Activated T-helper 17 cell treated with anti-CD3 and anti-CD28 coated beads, Interleukin-2, amount 50 U/mL, for 72 hours (primary cell): ENCODE measurements around the gene CLASRP. TPM values are rescaled to one million over a fixed set of nuclear protein-coding genes. Genes with fewer than 3 reads are reported as not detected.
"Not testable (repeated sequence)": the region's sequence is repeated elsewhere in the genome, so short reads cannot be mapped to it uniquely, and the experiment has no call there.

ENCODE experiments used
- ATAC-seq: fragments of 150-1000 bp; cut with Tn5 transposase; replicated peaks from 2 replicates; pipeline ENCODE4 v1.10.0; 2021; ENCODE audit warnings: mild to moderate bottlenecking, moderate library complexity
- H3K27ac Mint-ChIP-seq: one replicate; pipeline ENCODE4 v1.8.0; 2022; ENCODE audit warnings: mixed read lengths
- H3K27me3 Mint-ChIP-seq: one replicate; pipeline ENCODE4 v1.8.0; 2022; ENCODE audit warnings: mixed read lengths
- H3K36me3 Mint-ChIP-seq: one replicate; pipeline ENCODE4 v1.8.0; 2022; ENCODE audit warnings: low read depth, mild to moderate bottlenecking, mixed read lengths
- H3K4me1 Mint-ChIP-seq: one replicate; pipeline ENCODE4 v1.8.0; 2022; ENCODE audit warnings: mixed read lengths
- H3K4me3 Mint-ChIP-seq: one replicate; pipeline ENCODE4 v1.8.0; 2022; ENCODE audit warnings: mild to moderate bottlenecking, mixed read lengths
- H3K9me3 Mint-ChIP-seq: one replicate; pipeline ENCODE4 v1.8.0; 2022; ENCODE audit warnings: mixed read lengths
- total RNA-seq, 2 donors: library from RNA; stranded (reverse); gene quantifications; one replicate each; pipeline ENCODE4 v1.2.3, GENCODE V29; 2022

CLASRP gene
- total RNA-seq, 2 donors from 2014 or later: 87.5 TPM

DNA sequence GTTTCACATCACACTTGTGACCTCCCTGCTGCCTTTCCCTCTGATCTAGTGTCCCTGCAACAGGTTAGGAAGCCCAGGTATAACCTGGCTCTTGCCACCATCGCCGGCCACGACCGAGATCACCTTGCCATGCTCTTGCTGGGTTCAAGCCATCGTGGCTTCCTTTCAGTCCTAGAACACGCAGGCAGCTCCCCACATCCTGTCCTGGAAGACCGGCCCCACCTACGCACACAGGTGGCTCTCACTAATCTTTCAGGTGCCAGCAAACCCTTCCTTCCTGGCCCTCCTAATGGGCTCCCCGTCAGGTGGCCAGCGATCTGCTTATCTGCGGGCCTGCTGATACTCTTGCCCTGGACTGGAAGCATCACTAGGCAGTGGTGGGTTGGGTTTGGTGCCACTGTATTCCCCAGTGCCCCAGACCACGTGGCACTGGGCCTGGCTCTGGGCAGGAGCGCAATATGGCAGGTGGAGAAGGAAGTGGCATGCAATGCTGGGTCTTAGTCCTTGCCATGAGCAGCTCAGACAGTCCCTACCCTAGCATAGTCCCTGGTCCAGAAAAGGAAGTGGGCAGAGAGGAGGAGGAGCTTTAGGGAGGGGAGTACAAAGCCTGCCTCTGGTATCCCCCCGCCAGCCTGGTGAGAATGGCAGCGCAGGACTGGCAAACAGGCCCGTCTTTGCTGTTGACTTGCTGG, 66.0 kb downstream of the CLASRP start:
- peaks cover 23% of the 10 kb centered on the region for H3K4me1 Mint-ChIP-seq
- H3K9me3 Mint-ChIP-seq: no peaks in the 10 kb centered on the region
- no peaks in the 10 kb centered on the region for H3K27me3 Mint-ChIP-seq
- peak overlapping the region; percentile 65 for H3K4me3 Mint-ChIP-seq
- H3K36me3 Mint-ChIP-seq: no peaks in the 10 kb centered on the region
- peak; percentile 46 for ATAC-seq
- H3K27ac Mint-ChIP-seq: peak overlapping the region; percentile 81

DNA sequence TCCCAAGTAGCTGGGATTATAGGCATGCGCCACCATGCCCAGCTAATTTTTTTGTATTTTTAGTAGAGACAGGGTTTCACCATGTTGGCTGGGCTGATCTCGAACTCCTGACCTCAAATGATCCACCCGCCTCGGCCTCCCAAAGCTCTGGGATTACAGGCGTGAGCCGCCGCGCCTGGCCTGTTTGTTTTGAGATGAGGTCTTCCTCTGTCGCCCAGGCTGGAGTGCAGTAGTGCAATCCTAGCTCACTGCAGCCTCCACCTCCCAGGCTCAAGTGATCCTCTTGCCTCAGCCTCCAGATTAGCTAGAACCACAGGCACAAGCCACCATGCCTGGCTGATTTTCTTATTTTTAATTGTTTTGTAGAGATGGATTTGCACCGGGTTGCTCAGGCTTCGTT, 67.5 kb downstream of the CLASRP start:
- not testable (repeated sequence) for H3K4me3 Mint-ChIP-seq, H3K27ac Mint-ChIP-seq, ATAC-seq, H3K27me3 Mint-ChIP-seq, H3K36me3 Mint-ChIP-seq, H3K9me3 Mint-ChIP-seq
- peaks cover 24% of the 10 kb centered on the region for H3K4me1 Mint-ChIP-seq

DNA sequence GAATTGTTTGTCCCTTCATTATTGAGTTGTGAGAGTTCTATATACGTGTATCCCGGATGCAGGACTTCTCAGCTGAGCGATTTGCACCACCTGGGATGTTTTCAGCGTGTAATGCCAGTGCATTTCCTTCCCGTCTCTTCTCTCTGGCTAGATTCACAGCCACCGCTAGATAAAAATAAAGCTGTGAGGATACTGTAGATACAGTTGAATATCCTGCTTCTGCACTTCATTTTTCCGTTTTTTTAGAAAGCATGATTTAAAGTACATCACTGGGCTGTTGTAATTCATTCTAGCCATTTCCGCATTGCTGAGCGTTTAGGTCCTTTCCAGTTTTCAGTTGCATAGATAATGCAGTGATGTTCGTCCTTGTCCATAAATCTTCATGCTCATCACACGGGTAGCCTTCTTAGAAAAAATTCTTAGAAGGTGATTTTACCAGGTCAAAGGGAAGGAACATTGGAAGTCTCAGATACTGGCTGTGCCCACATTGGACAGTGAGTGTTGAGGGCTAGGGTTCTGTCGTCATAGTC, 68.8 kb downstream of the CLASRP start:
- Mint-ChIP-seq H3K27ac (no peak overlapping the region), H3K9me3 (no peaks in the 10 kb centered on the region), H3K4me1 (peaks cover 27% of the 10 kb centered on the region), H3K36me3 (no peaks in the 10 kb centered on the region), H3K4me3 (no peak overlapping the region), H3K27me3 (no peaks in the 10 kb centered on the region)
- ATAC-seq: no peak

DNA sequence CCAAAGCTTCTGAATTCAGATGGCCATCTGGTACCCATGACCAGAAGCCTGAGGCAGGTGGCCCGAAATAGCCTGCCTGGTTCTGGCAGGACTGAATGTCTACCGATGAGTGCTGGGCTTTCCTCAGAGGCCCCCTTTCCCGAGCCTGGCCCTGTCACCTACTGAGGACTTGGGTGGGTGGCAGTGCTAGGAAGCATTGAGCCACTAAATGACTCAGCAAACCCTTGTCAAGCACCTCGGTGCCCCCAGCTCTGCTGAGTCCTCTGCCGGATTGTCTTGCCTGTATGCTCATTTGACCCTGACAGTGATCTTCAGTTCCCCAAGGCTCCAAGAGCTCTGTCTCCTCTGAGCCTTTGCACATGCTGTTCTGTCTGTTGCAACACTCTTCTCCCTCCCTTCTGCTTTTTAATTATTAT, 72.0 kb downstream of the CLASRP start:
- no peaks in the 10 kb centered on the region for H3K9me3 Mint-ChIP-seq
- H3K27ac Mint-ChIP-seq: no peak overlapping the region
- peaks cover 17% of the 10 kb centered on the region for H3K4me1 Mint-ChIP-seq
- H3K4me3 Mint-ChIP-seq: no peak overlapping the region
- H3K36me3 Mint-ChIP-seq: no peaks in the 10 kb centered on the region
- no peaks in the 10 kb centered on the region for H3K27me3 Mint-ChIP-seq
- peak; percentile 56 for ATAC-seq

DNA sequence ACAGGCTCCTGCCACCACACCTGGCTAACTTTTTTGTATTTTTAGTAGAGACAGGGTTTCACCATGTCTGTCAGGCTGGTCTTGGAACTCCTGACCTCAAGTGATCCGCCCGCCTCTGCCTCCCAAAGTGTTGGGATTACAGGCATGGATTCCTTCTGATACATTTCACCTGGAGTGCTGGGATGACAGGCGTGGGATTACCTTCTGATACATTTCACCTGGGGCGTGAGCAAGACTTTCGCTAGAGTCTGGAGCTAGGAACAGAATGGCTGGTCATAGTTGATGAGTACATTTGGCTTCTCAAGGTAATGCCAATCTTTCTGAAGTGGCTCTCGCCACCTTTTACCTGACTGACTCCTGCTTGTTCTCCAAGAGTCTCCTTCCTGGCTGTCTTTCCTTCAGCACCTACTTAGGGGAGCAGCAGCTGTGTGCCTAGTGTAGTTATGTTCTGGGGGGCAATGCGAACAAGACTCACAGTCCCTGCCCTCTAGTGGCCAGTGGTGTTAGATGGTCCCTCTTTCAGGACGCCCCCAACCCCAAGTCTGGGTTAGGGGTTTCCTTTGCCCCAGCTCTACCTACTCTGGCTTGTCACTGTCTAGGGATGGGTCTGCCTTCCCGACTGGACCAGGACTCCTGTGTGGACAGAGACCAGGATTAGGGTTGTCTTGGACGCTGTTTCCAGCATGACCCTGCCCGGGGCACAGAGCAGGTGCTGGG, 73.4 kb downstream of the CLASRP start:
- no peak for ATAC-seq

DNA sequence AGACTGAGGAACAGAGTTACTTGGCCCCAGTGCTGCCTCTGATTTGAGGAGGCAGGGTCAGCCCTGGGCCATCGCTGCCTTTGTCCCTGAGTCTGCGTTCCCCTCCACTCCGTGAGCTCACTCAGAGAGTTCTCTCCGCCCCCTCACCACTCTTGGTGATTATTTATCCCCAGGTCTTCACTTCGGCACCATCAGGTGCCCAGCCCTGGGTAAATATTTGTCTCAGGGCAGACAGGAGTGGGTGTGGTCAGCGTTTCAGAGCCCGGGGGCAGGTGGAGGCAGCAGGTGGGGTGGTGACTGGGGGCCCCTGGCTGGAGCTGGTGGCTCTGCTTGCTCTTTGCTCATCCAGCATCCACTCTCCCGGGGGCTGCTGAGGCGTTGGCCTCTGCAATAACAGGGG, 74.8 kb downstream of the CLASRP start:
- H3K36me3 Mint-ChIP-seq: peaks cover 5% of the 10 kb centered on the region
- peaks cover 27% of the 10 kb centered on the region for H3K4me1 Mint-ChIP-seq
- no peak overlapping the region for H3K27ac Mint-ChIP-seq
- no peaks in the 10 kb centered on the region for H3K9me3 Mint-ChIP-seq
- no peak overlapping the region for H3K4me3 Mint-ChIP-seq
- H3K27me3 Mint-ChIP-seq: no peaks in the 10 kb centered on the region
- no peak for ATAC-seq

More for the DNA sequence above, 73.4 kb downstream of the CLASRP start:
- Mint-ChIP-seq H3K27ac (no peak overlapping the region), H3K27me3 (no peaks in the 10 kb centered on the region), H3K9me3 (no peaks in the 10 kb centered on the region), H3K36me3 (peaks cover 5% of the 10 kb centered on the region), H3K4me1 (peaks cover 26% of the 10 kb centered on the region), H3K4me3 (no peak overlapping the region)

DNA sequence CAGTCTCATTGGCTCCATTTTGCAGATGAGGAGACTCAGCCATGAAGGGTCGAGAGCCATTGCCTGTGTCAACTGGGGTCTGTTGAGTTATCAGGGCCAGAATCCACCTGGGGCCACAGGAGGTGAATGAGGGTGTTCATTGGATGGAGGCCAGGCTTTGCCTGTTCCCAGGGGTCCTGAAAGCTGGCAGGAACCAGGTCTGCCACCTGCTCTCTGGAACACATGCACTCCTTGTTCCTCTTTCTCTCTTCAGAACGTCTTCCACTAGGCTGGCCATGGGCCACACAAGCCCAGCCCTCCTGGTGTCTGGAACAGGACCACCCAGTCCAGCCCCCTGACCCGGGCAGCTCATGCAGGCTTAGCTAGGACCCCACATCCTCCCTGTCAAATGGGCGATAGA, 75.3 kb downstream of the CLASRP start:
- ATAC-seq: no peak
- Mint-ChIP-seq H3K27me3 (no peaks in the 10 kb centered on the region), H3K4me3 (no peak overlapping the region), H3K36me3 (peaks cover 5% of the 10 kb centered on the region), H3K27ac (no peak overlapping the region), H3K4me1 (peaks cover 27% of the 10 kb centered on the region), H3K9me3 (no peaks in the 10 kb centered on the region)

DNA sequence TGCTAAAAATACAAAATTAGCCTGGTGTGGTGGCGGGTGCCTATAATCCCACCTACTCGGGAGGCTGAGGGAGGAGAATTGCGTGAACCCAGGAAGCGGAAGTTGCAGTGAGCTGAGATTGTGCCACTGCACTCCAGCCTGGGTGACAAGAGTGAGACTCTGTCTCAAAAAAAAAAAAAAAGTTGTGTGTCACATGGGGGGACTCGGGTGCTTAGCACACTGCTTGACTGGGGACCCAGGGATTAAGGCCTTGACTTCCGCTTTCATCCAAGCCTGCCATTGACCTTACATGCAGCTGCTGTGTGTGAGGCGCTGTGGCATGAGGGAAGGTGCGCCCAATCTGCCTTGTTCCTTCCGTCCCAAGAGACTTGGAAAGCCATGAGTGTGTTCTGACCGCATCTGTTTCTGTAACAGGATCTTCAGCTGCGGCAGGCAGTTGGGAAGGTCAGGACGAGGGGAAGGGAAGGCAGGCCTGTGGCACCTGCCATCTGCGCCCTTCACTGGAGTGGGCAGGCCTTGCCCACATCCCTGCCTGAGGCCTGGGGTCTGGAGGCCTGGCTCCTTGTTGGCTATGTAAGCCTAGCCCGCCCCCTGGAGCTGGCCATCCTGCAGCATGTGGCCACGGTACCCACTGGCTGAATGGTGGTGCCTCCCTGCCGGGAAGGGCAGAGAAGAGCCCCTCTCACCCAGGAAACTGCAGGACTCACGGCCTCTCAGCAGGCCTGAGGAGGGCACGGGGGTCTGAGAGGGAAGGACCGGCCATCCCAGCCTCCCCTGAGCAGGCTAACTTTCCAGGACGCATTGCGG, 77.2 kb downstream of the CLASRP start:
- H3K4me1 Mint-ChIP-seq: peaks cover 22% of the 10 kb centered on the region
- H3K27ac Mint-ChIP-seq: no peak overlapping the region
- no peaks in the 10 kb centered on the region for H3K27me3 Mint-ChIP-seq
- peak overlapping the region; percentile 46 for H3K4me3 Mint-ChIP-seq
- H3K36me3 Mint-ChIP-seq: peaks cover 5% of the 10 kb centered on the region
- H3K9me3 Mint-ChIP-seq: no peaks in the 10 kb centered on the region
- ATAC-seq: no peak

DNA sequence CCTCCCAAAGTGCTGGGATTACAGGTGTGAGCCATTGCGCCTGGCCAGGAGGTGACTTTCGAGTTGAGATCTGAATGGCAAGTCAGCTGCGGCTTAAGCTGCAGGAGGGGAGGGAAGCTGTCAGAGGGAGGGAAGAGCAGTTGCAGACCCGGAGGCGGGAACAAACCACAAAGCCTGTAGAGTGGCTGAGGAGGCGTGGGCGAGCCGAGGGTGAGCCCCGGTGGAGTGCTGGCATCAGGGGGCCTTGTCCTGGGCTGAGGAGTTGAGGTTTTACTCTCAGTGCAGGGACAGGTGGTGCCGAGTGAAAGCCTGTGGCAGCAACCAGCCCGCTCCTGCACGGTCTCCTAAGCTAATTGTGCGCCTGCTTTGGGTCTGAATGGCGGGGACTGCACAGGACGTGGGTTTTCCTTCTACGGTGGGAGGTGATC, 78.3 kb downstream of the CLASRP start:
- no peaks in the 10 kb centered on the region for H3K27me3 Mint-ChIP-seq
- ATAC-seq: peak; percentile 74
- no peak overlapping the region for H3K27ac Mint-ChIP-seq
- H3K36me3 Mint-ChIP-seq: peaks cover 5% of the 10 kb centered on the region
- H3K9me3 Mint-ChIP-seq: no peaks in the 10 kb centered on the region
- peaks cover 31% of the 10 kb centered on the region for H3K4me1 Mint-ChIP-seq
- H3K4me3 Mint-ChIP-seq: peak overlapping the region; percentile 46

DNA sequence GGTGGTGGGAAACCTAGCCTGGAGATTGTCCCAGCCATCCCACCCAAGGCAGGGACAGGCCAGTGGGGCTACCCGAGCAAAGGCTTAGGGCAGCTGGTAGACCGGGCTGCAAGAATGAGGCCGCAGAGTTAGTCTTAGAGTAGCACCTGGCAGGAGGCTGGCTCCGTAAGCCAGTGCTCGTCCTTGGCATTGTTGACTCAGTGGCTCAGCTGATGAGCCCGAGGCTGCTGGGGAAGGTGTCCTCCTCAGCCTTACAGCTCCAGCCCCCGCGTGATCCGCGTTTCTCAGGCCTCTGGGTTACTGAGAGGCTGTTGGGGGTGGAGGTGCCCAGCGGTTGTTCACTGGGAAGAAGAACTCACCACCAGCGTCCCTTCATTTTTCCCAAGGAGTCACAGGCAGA, 78.8 kb downstream of the CLASRP start:
- H3K27me3 Mint-ChIP-seq: no peaks in the 10 kb centered on the region
- peak overlapping the region; percentile 46 for H3K4me3 Mint-ChIP-seq
- peak overlapping the region; percentile 48 for H3K27ac Mint-ChIP-seq
- peaks cover 5% of the 10 kb centered on the region for H3K36me3 Mint-ChIP-seq
- H3K4me1 Mint-ChIP-seq: peaks cover 33% of the 10 kb centered on the region
- H3K9me3 Mint-ChIP-seq: no peaks in the 10 kb centered on the region
- peak; percentile 1 for ATAC-seq

DNA sequence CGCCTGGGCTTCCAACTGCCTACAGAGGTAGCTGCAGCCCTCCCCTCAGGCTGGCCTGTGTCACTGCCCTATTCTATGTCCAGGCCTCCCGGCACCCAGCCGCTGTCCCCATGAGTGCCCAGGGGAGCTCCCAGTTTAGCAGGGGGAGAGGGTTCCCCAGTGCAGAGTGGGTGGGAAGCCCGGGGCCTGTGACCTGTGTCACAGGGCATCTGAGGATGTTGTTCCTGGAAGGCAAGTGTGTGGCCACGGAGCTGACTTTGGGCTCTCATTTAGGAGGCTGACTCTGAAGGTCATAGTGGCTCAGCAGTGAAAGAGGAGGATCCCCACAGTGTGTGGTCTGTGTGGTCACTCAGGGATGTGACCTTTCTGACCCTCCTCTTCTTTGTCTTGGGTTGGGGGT, 79.3 kb downstream of the CLASRP start:
- no peak for ATAC-seq
- no peaks in the 10 kb centered on the region for H3K27me3 Mint-ChIP-seq
- no peaks in the 10 kb centered on the region for H3K9me3 Mint-ChIP-seq
- H3K27ac Mint-ChIP-seq: peak overlapping the region; percentile 48
- peaks cover 34% of the 10 kb centered on the region for H3K4me1 Mint-ChIP-seq
- peak overlapping the region; percentile 45 for H3K4me3 Mint-ChIP-seq
- H3K36me3 Mint-ChIP-seq: peaks cover 5% of the 10 kb centered on the region

DNA sequence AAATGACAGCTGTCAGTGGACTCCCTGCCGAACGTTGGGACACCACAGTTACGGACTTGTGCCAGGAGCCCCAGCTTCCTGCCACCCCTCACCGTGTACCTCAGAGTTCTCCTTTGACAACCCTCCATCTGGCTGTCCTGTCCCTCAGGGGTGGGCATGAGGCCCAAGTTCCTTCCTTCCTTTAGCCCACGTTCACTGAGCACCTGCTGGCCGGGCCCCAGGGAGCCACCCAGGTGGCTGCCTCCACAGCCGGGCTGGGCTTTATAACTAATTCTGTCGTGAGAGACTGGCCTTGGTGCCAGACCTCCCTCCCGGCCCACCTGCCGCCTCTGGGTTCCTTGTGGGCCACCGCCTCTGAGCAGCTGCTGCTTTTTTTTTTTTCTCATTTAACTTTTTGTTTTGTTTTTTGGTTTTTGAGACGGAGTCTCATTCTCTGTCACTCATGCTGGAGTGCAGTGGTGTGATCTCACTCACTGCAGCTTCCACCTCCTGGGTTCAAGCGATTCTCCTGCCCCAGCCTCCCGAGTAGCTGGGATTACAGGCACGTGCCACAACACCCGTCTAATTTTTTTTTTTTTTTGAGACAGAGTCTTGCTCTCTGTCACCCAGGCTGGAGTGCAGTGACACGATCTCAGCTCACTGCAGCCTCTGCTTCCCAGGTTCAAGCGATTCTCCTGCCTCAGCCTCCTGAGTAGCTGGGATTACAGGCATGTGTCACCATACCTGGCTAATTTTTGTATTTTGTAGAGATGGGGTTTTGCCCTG, 79.9 kb downstream of the CLASRP start:
- peaks cover 35% of the 10 kb centered on the region for H3K4me1 Mint-ChIP-seq

DNA sequence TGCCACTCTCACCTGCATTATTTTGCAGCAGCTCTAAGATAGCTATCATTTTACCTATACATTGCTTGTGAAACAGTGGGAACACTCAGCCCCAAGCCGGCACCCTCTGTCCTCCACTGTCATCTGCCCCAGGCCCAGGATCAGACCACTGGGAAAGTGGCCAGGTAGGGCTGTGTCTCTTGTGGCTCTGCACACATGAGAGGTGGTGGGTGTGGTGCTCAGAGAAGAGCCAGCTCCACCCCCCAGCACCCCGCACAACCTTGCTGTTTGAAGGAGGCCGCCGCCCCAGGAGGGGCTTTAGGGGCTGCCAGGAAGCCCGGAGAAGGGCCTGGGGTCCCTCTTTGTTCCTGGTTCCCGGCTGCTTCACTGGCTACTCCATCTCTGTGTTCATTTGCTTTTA, 80.7 kb downstream of the CLASRP start:
- peaks cover 39% of the 10 kb centered on the region for H3K4me1 Mint-ChIP-seq
- H3K27ac Mint-ChIP-seq: peak overlapping the region; percentile 43
- H3K4me3 Mint-ChIP-seq: no peak overlapping the region

More for the DNA sequence above, 79.9 kb downstream of the CLASRP start:
- peak overlapping the region; percentile 34 for H3K4me3 Mint-ChIP-seq
- peak overlapping the region; percentile 43 for H3K27ac Mint-ChIP-seq
- not testable (repeated sequence) for H3K36me3 Mint-ChIP-seq, ATAC-seq, H3K9me3 Mint-ChIP-seq, H3K27me3 Mint-ChIP-seq

More for the DNA sequence above, 80.7 kb downstream of the CLASRP start:
- Mint-ChIP-seq H3K9me3 (no peaks in the 10 kb centered on the region), H3K27me3 (no peaks in the 10 kb centered on the region), H3K36me3 (peaks cover 5% of the 10 kb centered on the region)
- no peak for ATAC-seq
